Aorta (tissue), 5 donors: ENCODE results near the gene DAD1. TPM values are rescaled to one million over a fixed set of nuclear protein-coding genes. Genes with fewer than 3 reads are reported as not detected.

Experiments
- ATAC-seq: fragments of 200-7000 bp; cut with Tn5 transposase; one replicate; pipeline ENCODE4 v1.9.1; 2022; ENCODE audit warnings: moderate library complexity; ENCODE audit not compliant: low FRiP score
- DNase-seq, 2 donors: peaks; one replicate each; pipeline ENCODE4 v3.0.0-alpha.2; 2020
- H3K27ac ChIP-seq, 2 donors: one replicate each; pipeline ENCODE4 v1.5.1; 2013; ENCODE audit warnings: low read length in 2 of 2, mild to moderate bottlenecking in 2 of 2, moderate library complexity in 2 of 2, control low read depth in 1 of 2, inconsistent platforms in 1 of 2, low read depth in 1 of 2
- H3K27me3 ChIP-seq, 2 donors: one replicate each; pipeline ENCODE4 v1.6.1; 2013; ENCODE audit warnings: control low read depth in 1 of 2, low read length in 1 of 2, mild to moderate bottlenecking in 1 of 2, moderate library complexity in 1 of 2; ENCODE audit not compliant: insufficient read depth in 2 of 2, control insufficient read depth in 1 of 2
- H3K36me3 ChIP-seq, 2 donors: one replicate each; pipeline ENCODE4 v1.6.1; 2013; ENCODE audit warnings: control low read depth in 1 of 2, low read length in 1 of 2, mild to moderate bottlenecking in 1 of 2; ENCODE audit not compliant: insufficient read depth in 2 of 2, control insufficient read depth in 1 of 2
- H3K4me1 ChIP-seq, 2 donors: one replicate each; pipeline ENCODE4 v1.6.1; 2013; ENCODE audit warnings: low read length in 2 of 2, control low read depth in 1 of 2, mild to moderate bottlenecking in 1 of 2, moderate library complexity in 1 of 2; ENCODE audit not compliant: insufficient read depth in 2 of 2, control insufficient read depth in 1 of 2
- H3K4me3 ChIP-seq, 2 donors: one replicate each; pipeline ENCODE4 v1.5.1; 2013; ENCODE audit warnings: low read length in 2 of 2, control low read depth in 1 of 2, mild to moderate bottlenecking in 1 of 2
- H3K9me3 ChIP-seq: one replicate; pipeline ENCODE4 v1.6.1; 2013; ENCODE audit warnings: mild to moderate bottlenecking, low read length; ENCODE audit not compliant: control insufficient read depth
- WGBS, 2 donors: extraction: QIAGEN DNeasy Blood & Tissue Kit; methylation state at CpG; one replicate each; pipeline ENCODE4 v1.1.7; 2013; 5-methylcytosine and 5-hydroxymethylcytosine counted together
- intact Hi-C, 2 donors: fragments of 100-400 bp; cut with DNase I; formaldehyde crosslinking; loops; one replicate each; pipeline versions ENCODE4 v1.14.2 to v1.15.0; 2022
- polyA plus RNA-seq, 2 donors: library from polyadenylated mRNA; stranded (reverse); fragments of 200-250 nt; gene quantifications; one replicate each; pipeline ENCODE4 v1.2.3, GENCODE V29; 2013
- total RNA-seq, 2 donors: library from RNA; stranded (reverse); fragmentation: NEBNext Ultra II Directional; extraction: Animal tissue kit (Norgen Biotek cat#: 25700); gene quantifications; one replicate each; pipeline ENCODE4 v1.2.1, GENCODE V29; 2021
- donor health status: healthy with polysubstance abuse.
- donor health status: Bipolar disorder and iron deficiency.
- donor health status: DM: no; HTN: no; CAD: no.
- donor health status: DM: no; HTN: no; CAD: no.
- donor health status: DM: yes; HTN: yes; CAD: no.

Gene DAD1
- total and polyA plus RNA-seq, 4 donors: 143 to 309 (median 195) TPM

- no peaks in the 10 kb centered on the region for H3K27me3 ChIP-seq
- no peaks in the 10 kb centered on the region for H3K9me3 ChIP-seq
- 86 to 89% methylated on average over 6 of the region's 6 CpGs for WGBS, 2 donors
- H3K4me3 ChIP-seq: no peak overlapping the region
- intact Hi-C loops: no loop called here
- H3K27ac ChIP-seq: no peak overlapping the region
- no peaks in the 10 kb centered on the region for H3K4me1 ChIP-seq
- H3K36me3 ChIP-seq: no peaks in the 10 kb centered on the region
- ATAC-seq (no peak), DNase-seq (no peak)
Observed at GRCh38 chr14:22549324-22549962, 39.6 kb downstream of the DAD1 start.

DNA sequence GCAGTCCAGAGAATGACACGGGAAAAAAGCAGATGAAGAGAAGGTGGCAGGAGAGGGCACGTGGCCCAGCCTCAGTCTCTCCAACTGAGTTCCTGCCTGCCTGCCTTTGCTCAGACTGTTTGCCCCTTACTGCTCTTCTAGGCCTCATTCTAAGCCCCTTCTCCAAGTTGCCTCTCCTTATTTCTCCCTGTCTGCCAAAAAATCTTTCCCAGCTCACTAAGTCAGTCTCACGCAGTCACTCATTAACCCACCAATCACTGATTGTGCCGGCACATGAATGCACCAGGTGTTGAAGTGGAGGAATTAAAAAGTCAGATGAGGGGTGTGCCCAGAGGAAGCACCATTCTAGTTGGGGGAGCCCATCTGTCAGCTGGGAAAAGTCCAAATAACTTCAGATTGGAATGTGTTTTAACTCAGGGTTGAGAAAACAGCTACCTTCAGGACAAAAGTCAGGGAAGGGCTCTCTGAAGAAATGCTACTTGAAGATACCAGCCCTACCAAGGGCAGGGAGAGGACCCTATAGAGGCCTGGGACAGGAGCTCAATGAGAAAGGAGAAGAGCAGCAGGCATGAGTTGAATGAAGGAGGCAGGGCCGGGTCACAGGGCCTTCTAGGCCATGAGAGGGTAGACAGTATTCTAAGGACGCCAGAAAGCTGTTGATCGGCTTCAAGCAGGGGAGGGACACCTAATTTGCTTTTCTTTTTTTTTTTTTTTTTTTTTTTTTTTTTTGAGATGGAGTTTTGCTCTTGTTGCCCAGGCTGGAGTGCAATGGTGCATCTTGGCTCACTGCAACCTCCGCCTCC lies 40.9 kb downstream of the DAD1 start:
- DNase-seq: no peak
- intact Hi-C loops: no loop called here
- Histone ChIP-seq H3K4me1 (no peaks in the 10 kb centered on the region), H3K9me3 (no peaks in the 10 kb centered on the region), H3K4me3 (no peak overlapping the region), H3K27ac (no peak overlapping the region), H3K27me3 (no peaks in the 10 kb centered on the region), H3K36me3 (no peaks in the 10 kb centered on the region)
- no peak for ATAC-seq
- WGBS, 2 donors: 91 to 95% methylated on average over 7 to 8 of the region's 8 CpGs

- intact Hi-C loops: no loop called here
- Histone ChIP-seq H3K36me3 (no peaks in the 10 kb centered on the region), H3K27ac (no peak overlapping the region)
Observed at GRCh38 chr14:22547313-22547947, 41.6 kb downstream of the DAD1 start.

GRCh38 chr14:22546722-22547071 lies 42.3 kb downstream of the DAD1 start:
- 93 to 94% methylated on average over 3 of the region's 3 CpGs for WGBS, 2 donors
- ATAC-seq (no peak), DNase-seq (no peak)
- intact Hi-C loops: no loop called here
- Histone ChIP-seq H3K36me3 (no peaks in the 10 kb centered on the region), H3K27me3 (no peaks in the 10 kb centered on the region), H3K9me3 (no peaks in the 10 kb centered on the region), H3K27ac (no peak overlapping the region), H3K4me3 (no peak overlapping the region), H3K4me1 (no peaks in the 10 kb centered on the region)

More at GRCh38 chr14:22547313-22547947, 41.6 kb downstream of the DAD1 start:
- WGBS, 2 donors: 62 to 63% methylated on average over 9 of the region's 9 CpGs
- ATAC-seq (no peak), DNase-seq (peak in 1 of 2 donors; percentile 72)
- Histone ChIP-seq H3K4me1 (no peaks in the 10 kb centered on the region), H3K4me3 (no peak overlapping the region), H3K9me3 (no peaks in the 10 kb centered on the region), H3K27me3 (no peaks in the 10 kb centered on the region)

- H3K27ac ChIP-seq: peak overlapping the region in 1 of 2 donors; percentile 27
- H3K36me3 ChIP-seq: no peaks in the 10 kb centered on the region
- H3K4me3 ChIP-seq: no peak overlapping the region
- no peaks in the 10 kb centered on the region for H3K27me3 ChIP-seq
- DNase-seq (peak in 1 of 2 donors; percentile 55), ATAC-seq (peak; percentile 72)
- H3K9me3 ChIP-seq: no peaks in the 10 kb centered on the region
- intact Hi-C loops: no loop called here
- H3K4me1 ChIP-seq: no peaks in the 10 kb centered on the region
- 30 to 42% methylated on average over 9 of the region's 9 CpGs for WGBS, 2 donors
Observed at GRCh38 chr14:22545842-22546721, 42.9 kb downstream of the DAD1 start.

DNA sequence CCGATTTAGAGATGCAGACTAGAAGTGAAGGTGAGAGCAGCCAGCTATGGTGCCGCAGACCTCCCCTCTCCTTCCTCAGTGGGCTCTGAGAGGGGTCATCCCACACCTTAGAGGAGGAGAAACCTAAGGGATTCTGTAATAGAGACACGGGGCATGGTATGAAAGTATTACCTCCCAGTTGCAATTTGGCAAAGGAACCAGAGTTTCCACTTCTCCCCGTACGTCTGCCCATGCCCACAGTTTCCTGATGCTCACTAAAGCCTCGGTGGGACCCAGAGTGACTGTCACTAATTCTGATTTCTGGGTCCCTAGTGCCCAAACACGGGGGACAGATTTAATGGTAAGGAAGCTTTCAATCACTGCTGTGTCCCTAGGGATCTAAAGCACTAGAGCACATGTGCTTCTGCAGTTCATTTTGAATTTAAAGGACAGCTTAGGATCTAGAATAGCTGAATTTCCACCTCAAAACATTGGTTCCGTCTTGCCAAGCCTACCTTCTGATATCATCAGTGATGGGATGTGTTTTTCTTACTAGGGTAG lies 44.1 kb downstream of the DAD1 start:
- Histone ChIP-seq H3K9me3 (no peaks in the 10 kb centered on the region), H3K27me3 (no peaks in the 10 kb centered on the region), H3K4me1 (no peaks in the 10 kb centered on the region), H3K4me3 (no peak overlapping the region), H3K36me3 (no peaks in the 10 kb centered on the region), H3K27ac (no peak overlapping the region)
- intact Hi-C loops: no loop called here
- 56 to 64% methylated on average over 8 of the region's 8 CpGs for WGBS, 2 donors
- DNase-seq: no peak
- no peak for ATAC-seq

DNA sequence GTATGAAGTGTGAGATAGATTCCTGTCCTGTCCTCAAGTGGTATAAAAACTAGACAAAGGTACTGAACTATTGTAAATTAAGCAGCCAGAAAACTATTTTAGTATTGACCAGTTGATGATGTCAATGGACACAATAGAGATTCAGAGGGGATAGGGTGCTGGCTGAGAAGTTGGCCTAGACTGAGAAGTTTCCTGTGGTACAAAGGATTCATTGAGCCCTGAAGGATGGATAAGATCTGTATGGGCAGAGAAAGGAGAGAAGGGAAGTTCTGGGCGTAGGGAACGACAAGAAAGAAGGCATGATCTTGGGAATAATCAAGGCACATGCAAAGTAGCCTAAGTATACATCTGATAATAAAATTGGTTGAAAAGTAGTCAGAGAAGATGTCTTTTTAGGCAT lies 44.6 kb downstream of the DAD1 start:
- H3K4me1 ChIP-seq: no peaks in the 10 kb centered on the region
- intact Hi-C loops: no loop called here
- no peak for DNase-seq
- no peaks in the 10 kb centered on the region for H3K9me3 ChIP-seq
- no peak for ATAC-seq
- H3K4me3 ChIP-seq: no peak overlapping the region
- 99 to 100% methylated on average over 2 of the region's 2 CpGs for WGBS, 2 donors
- no peak overlapping the region for H3K27ac ChIP-seq
- no peaks in the 10 kb centered on the region for H3K27me3 ChIP-seq
- no peaks in the 10 kb centered on the region for H3K36me3 ChIP-seq
